Activated CD8-positive, alpha-beta memory T cell treated with anti-CD3 and anti-CD28 coated beads for 36 hours (primary cell): ENCODE results near the gene ABLIM2. TPM values are rescaled to one million over a fixed set of nuclear protein-coding genes. Genes with fewer than 3 reads are reported as not detected.

Experiments used
- CTCF ChIA-PET: fragments of 350-600 bp; sonication (Branson Sonifier 250); formaldehyde crosslinking; loops from one replicate; lab custom pipeline; 2021; ENCODE audit warnings: antibody characterized with exemption; lab: Charles Lee
- POLR2A ChIA-PET: fragments of 350-600 bp; sonication (Branson Sonifier 250); formaldehyde crosslinking; loops from one replicate; lab custom pipeline; 2021; ENCODE audit warnings: antibody characterized with exemption; lab: Charles Lee
- total RNA-seq, 2 experiments: library from RNA; stranded (reverse); gene quantifications; one replicate each; pipeline ENCODE4 v1.2.3, GENCODE V29; 2021

ABLIM2 gene
- total RNA-seq, 2 experiments from 2014 or later: 0.32 to 0.63 TPM

DNA sequence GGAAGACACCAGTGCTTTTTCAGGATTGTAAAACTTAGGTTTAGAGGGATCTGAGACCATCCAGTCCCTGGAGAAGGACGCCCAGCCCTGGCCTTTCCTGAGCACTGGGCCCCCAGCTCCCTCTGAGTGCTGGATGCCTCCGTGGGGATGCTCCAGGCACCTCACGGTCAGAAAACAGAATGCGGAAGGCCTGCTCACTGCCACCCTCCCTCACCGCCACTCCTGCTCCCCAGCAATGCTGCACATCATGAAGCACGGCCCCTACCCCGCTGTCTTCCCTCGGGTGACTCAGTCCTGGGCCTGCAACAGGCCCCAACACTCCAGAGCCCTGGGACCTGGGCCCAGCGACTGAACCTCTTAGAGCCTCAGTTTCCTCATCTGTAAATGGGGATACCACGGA is 26.2 kb downstream of the ABLIM2 start:
- CTCF ChIA-PET: no interaction called here
- POLR2A ChIA-PET: no interaction called here

DNA sequence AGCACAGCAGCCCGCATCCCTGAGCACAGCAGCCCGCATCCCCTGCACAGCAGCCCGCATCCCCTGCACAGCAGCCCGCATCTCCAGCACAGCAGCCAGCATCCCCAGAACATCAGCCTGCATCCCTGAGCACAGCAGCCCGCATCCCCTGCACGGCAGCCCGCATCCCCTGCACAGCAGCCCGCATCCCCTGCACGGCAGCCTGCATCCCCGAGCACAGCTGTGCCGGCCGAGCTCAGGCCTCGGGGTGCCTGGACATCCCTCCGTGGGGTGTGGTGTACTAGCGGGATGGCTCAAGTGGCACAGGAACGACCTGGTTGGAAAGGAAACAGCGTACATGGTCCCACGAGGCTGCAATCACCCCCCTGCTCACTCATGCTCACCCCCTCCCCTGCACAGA is 26.8 kb downstream of the ABLIM2 start:
- POLR2A ChIA-PET: no interaction called here
- CTCF ChIA-PET: no interaction called here

DNA sequence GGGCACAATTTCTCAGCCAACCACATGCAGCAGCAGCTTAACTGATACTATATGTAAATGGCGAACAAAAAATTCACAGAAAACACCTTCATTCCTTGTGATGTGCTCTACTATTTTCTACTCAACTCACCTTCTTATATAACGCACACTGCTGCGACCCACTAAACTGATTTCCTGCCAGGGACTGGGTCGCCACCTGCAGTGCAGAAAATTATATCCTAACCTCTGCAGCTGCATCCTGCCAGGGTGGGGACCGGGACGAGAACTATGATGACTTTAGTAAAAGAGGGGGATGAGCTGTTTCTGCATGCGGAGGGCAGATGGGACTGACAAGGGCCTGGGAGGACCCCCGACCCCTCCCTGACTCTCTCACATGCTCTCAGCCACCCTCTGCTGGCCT is 27.4 kb downstream of the ABLIM2 start:
- CTCF ChIA-PET: no interaction called here
- POLR2A ChIA-PET: no interaction called here

DNA sequence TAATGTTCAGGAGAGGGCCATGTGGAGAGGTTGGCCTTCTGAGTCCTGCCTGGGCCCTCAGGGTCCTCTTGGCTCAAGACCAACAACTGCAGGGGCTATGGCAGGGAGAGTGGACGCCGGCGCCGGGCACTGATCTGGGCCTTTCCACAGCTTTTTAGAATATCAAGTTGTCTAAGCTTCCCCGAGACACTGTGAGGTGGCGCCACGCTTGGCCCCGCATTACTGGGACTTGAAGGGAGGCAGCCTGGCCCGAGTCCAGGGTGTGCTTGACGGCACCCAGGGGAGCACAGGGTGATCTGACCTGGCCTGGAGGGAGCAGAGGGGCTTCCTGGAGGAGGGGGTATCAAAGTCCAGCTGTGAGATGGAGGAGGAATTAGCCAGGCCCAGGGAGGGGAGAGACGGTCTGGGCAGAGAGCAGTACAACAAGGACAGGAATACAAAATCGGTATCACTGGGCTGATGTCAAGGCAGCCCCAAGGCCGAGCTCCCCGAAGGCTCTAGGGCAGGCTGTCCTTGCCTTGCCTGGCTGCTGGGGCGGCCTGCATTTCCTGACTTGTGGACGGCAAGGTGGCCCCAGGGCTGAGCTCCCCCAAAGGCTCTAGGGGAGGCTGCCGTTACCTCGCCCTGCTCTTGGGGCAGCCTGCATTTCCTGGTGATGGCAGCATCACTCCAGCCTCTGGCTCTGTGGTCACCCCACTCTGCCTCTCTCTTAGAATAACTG is 28.1 kb downstream of the ABLIM2 start:
- CTCF ChIA-PET: interaction anchor here (0.9 kb wide), 1 partner anchor 153 kb away, joined by 3 read pairs; no protein-coding TSS in a partner anchor
- POLR2A ChIA-PET: no interaction called here

DNA sequence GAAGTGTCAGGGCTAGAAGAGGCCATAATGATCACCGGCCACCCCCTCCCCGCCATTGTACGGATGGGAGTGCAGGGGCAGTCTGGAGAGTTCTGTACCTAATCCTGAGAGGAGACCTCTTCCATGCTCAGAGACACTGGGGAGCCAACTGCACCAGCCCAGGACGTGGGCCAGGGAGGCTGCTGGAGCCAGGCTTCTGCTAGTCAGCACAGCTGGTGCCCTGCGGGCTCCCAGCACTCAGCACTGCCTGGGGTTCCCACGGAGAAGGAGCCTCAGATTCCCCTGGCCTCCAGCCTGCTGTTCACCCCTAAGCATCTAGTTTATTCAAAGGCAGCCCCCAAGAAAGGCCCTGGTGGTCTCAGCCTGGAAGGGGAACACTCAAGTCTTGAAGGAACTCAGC is 28.8 kb downstream of the ABLIM2 start:
- POLR2A ChIA-PET: no interaction called here
- CTCF ChIA-PET: no interaction called here

DNA sequence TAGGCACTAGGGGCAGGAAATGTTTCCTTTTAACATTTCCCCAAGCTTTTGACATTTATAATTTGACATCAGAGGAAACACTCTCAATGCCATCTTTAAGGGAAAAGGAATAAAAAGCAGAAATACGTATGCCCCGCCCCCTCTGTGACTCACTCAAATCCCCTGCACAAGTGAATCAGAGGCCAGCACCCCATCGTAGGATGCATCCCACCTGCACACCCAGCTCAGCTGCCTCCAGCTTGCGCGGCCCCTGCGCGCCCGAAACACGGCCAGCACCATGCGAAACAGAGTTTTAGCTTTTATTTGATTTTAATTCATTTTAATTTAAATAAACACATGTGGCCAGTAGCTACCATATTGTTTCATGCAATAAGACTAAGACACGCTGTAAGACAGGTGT is 29.5 kb downstream of the ABLIM2 start:
- CTCF ChIA-PET: no interaction called here
- POLR2A ChIA-PET: no interaction called here

DNA sequence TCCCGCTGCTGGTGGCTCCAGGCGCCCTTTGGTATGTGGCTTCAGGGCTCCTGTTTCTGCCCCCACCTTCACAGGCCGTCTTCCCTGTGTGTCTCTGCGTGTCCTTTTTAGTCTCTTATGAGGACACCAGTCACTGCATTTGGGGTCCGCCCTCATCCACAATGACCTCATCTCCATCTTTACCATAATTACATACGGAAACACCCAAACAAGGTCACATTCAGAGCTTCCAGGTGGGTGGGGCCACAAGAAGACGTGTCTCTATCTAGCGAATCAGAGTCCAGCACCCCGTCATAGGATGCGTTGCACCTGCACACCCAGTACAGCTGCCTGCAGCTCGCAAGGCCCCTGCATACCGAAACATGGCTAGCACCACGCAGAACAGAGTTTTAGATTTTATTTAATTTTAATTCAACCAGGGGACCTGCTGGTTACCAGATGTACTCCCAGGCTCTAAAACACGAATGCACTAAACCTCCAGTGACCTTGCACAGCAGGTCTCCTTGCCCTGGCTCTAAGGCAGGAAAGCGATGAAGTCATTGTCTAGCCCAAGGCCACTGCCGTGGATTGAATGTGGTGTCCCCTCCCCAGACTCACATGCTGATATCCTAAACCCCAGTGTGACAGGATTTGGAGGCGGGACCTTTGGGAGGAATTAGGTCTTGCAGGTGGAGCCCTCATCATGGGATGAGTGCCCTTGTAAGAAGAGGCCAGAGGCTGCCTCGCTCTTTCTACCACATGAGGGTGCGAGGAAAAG is 30.3 kb downstream of the ABLIM2 start:
- CTCF ChIA-PET: no interaction called here
- POLR2A ChIA-PET: no interaction called here

DNA sequence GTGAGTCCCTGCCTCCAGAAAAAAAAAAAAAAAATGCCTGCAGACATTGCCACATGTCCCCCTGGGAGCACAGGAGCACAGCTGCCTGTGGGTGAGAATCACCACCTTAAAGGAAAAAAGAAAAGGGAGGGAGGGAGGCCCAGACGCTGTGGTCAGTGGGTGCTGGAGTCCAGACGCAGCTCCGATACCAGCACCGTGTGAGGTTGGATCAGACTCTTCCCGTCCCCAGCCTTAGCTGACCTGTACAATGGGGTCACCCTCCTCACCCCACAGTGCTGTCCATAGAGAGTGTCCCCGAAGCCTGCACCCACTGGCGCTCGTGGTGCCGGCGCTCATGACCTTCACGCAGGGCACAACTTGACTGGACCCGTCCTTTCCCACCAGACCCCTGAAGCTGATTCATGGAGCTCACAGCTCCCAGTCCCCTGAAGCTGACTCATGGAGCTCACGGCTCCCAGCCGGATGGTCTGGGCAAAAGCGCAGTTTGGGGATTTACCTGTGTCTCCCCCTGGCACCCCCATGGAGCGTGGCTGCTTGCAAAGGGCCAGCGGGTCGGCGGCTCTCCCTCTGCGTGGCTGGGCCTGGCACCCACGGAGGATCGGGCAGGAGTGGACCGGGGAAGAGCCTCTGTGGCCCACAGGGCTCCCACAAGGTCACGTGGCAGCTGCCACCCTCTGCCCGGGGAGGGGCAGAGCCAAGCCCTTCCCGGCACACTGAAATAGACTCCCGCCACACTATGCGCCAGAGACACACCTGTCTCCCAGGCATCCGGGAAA is 31.4 kb downstream of the ABLIM2 start:
- POLR2A ChIA-PET: interaction anchor here (0.6 kb wide), 1 partner anchor 11 kb away, joined by 4 read pairs; no protein-coding TSS in a partner anchor

DNA sequence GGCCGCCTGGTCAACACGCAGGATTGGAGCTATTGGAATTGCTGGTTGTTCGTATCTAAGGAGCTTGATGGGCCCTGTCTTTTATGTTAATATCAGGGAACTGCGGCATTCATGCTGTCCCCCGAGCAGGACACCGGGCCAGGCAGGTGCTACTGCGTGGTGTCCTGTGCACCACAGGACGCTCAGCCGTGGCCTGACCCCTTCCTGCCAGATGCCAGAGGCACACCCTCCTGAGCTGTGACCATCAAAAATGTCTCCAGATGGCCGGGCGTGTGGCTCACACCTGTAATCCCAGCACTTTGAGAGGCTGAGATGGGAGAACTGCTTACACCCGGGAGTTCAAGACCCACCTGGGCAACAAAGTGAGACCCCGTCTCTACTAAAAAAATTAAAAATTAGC is 32.1 kb downstream of the ABLIM2 start:
- ChIA-PET POLR2A (interaction anchor here (0.6 kb wide), 1 partner anchor 11 kb away, joined by 4 read pairs; no protein-coding TSS in a partner anchor), CTCF (no interaction called here)

More for the DNA sequence above, 31.4 kb downstream of the ABLIM2 start:
- CTCF ChIA-PET: interaction anchor here (0.7 kb wide), 1 partner anchor 306 kb away, joined by 3 read pairs; no protein-coding TSS in a partner anchor

- ChIA-PET POLR2A (no interaction called here), CTCF (no interaction called here)
Measured at GRCh38 chr4:8125526-8126056, 33.0 kb downstream of the ABLIM2 start.

DNA sequence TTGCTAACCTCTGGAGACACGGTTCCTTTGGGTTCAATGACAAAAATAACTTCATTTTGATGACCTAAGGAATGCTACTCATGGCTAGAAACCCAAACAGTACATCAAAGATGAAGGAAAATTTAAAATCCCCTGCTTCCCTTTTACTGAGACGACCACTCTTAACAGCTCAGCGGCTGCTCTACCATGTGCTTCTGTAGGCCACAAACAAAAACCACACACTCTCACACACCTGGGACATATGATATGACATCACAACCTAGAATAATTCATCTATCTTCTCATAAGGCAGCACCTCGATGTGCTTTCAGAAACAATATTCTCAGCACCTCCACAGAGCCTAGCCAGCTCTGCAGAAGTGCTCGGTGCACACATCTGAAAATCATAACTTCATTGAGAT is 34.7 kb downstream of the ABLIM2 start:
- POLR2A ChIA-PET: no interaction called here
- CTCF ChIA-PET: no interaction called here

DNA sequence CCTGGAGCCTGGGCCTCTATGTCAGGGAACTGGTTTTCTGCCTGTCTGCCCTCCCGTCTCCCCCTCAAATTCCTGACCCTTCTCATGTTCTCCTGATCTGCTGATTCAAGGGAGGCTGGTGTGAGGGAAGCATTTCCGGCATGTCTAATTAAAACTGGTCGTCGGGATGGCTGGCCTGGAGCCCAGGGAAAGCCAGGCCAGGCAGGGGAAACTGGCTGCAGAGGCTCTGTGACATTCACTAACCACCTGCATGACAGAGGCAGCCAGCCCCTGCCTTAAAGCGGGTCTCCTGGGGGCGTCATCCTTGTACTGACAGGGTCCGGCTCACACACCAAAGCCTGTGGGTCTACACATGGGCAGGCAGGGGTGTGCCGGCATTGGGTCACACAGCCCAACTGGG is 35.2 kb downstream of the ABLIM2 start:
- ChIA-PET CTCF (no interaction called here), POLR2A (no interaction called here)

GRCh38 chr4:8122746-8123145 is 35.9 kb downstream of the ABLIM2 start:
- POLR2A ChIA-PET: no interaction called here
- CTCF ChIA-PET: no interaction called here

- ChIA-PET POLR2A (no interaction called here), CTCF (no interaction called here)
Measured at GRCh38 chr4:8121292-8122015, 37.2 kb downstream of the ABLIM2 start.

DNA sequence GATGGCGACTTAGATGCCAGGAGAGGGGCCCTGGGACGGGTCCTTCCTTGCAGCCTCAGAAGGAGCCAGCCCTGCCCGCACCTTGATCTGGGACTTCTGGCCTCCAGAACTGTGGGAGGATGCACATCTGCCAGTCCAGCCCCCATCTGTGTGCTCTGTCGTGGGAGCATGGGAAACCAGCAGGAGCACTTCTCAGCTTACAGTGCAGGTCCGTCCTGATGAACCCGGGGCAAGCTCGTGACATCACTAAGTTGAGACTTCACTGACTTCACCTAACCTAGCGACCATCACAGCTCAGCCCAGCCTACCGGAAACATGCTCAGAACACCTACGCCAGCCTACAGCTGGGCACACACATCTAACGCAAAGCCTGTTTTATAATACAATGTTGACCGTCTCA is 38.1 kb downstream of the ABLIM2 start:
- ChIA-PET POLR2A (no interaction called here), CTCF (no interaction called here)

DNA sequence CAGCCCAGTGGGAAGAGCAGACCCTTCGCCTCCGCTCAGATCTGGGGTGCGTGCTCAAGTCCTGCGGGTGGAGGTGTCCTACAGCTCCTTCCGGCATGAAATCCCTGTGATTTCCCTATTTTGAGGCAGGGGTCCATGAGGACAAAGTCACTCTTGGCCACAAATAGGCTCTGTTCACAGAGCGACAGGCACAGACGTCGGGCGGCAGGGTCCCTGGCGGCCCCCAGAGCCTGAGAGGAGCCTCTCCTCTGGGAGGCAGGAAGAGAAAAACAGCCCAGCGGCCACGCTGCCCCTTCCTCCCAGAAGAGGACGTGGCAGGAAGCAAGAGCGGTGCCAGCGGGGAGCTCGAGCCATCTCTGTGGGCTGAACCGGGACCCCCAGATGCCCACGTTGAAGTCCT is 38.7 kb downstream of the ABLIM2 start:
- ChIA-PET POLR2A (no interaction called here), CTCF (no interaction called here)

- ChIA-PET POLR2A (no interaction called here), CTCF (no interaction called here)
Measured at GRCh38 chr4:8118531-8118930, 40.1 kb downstream of the ABLIM2 start.

DNA sequence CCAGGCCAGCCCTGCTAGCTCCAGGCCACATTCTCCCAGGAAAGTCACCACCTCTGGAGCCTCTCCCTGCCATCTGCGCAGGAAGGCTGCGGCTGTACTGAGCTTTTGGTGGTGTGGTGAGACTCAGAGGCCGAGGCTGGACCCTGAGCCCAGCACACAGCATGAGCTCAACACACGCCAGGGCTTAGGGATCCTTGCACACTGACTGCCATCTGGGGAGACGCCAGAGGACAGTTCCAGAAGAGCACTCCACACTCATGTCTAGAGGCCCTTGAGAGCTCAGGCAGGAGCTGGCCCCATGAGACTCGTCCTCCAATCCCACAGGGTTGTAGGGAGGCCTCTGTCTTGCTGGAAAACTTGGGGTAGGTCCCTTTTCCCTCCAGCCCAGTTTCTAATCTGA is 40.6 kb downstream of the ABLIM2 start:
- CTCF ChIA-PET: interaction anchor here (0.7 kb wide), 1 partner anchor 90 kb away, joined by 5 read pairs; no protein-coding TSS in a partner anchor
- POLR2A ChIA-PET: no interaction called here

DNA sequence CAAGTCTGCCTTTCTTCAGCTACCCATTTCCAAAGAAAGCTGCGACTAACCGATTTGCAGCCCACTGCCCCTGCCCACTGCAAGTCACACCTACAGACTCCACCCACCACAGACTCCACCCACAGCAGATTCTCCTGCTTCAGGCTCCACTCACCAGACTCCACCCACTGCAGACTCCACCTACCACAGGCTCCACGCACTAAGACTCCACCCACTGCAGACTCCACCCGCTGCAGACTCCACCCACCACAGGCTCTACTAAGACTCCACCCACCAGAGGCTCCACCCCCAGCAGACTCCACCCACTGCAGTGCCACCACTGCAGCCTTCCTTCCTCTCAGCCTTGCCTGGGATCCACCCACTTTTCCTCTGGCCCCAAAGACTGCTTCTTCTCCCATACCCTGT is 41.3 kb downstream of the ABLIM2 start:
- CTCF ChIA-PET: interaction anchor here (0.7 kb wide), 1 partner anchor 90 kb away, joined by 5 read pairs; no protein-coding TSS in a partner anchor
- POLR2A ChIA-PET: no interaction called here
